Upper lobe of left lung (tissue), 6 donors: Measurements from ENCODE around the gene CLIC6. TPM values are rescaled to one million over a fixed set of nuclear protein-coding genes. Genes with fewer than 3 reads are reported as not detected.

Experiments used
- ATAC-seq, 2 donors: fragments of 200-7000 bp; cut with Tn5 transposase; one replicate each; pipeline ENCODE4 v1.9.1; 2022; ENCODE audit warnings: mild to moderate bottlenecking in 2 of 2, moderate library complexity in 2 of 2; ENCODE audit not compliant: low FRiP score in 2 of 2
- DNase-seq, 2 donors: peaks; one replicate each; pipeline ENCODE4 v3.0.0-alpha.2; 2019 to 2020
- H3K27ac ChIP-seq, 4 donors: fragments of 200-600 bp; sonication (generic); one replicate each; pipeline ENCODE4 v1.5.1; 2016 to 2019
- H3K27me3 ChIP-seq, 4 donors: fragments of 200-600 bp; sonication (generic); one replicate each; pipeline ENCODE4 v1.5.1; 2017 to 2019
- H3K36me3 ChIP-seq, 4 donors: fragments of 200-600 bp; sonication (generic); one replicate each; pipeline ENCODE4 v1.5.1; 2016 to 2019
- H3K4me1 ChIP-seq, 4 donors: fragments of 200-600 bp; sonication (generic); one replicate each; pipeline ENCODE4 v1.5.1; 2018 to 2019
- H3K4me3 ChIP-seq, 4 donors: fragments of 200-600 bp; sonication (generic); one replicate each; pipeline ENCODE4 v1.5.1; 2017 to 2019; ENCODE audit warnings: mild to moderate bottlenecking in 2 of 4, moderate library complexity in 1 of 4
- H3K9me3 ChIP-seq, 4 donors: fragments of 200-600 bp; sonication (generic); one replicate each; pipeline ENCODE4 v1.5.1; 2018 to 2019
- EP300 ChIP-seq, 4 donors: sonication (generic); formaldehyde crosslinking; IDR thresholded peaks; one replicate each; pipeline ENCODE4 v1.5.1; 2017; ENCODE audit warnings: antibody characterized with exemption in 4 of 4, control low read depth in 2 of 4
- POLR2A ChIP-seq, 4 donors: fragments of 450-650 bp; IDR thresholded peaks; one replicate each; pipeline ENCODE4 v1.5.1; 2016 to 2017; ENCODE audit warnings: antibody characterized with exemption in 4 of 4, mild to moderate bottlenecking in 2 of 4
- POLR2AphosphoS5 ChIP-seq, 2 donors: sonication (generic); formaldehyde crosslinking; IDR thresholded peaks; one replicate each; pipeline ENCODE4 v1.5.1; 2017; ENCODE audit warnings: antibody characterized with exemption in 2 of 2
- WGBS, 2 donors: methylation state at CpG; one replicate each; pipeline ENCODE4 v1.1.5; 2017 to 2018; 5-methylcytosine and 5-hydroxymethylcytosine counted together
- total RNA-seq, 6 donors: library from RNA; depleted of rRNA in 4 of 6; stranded (reverse); fragments of >200 nt in 4 of 6; gene quantifications; one replicate each; pipeline versions ENCODE4 v1.1.0 to v1.2.1, GENCODE V29; 2016 to 2021
- TF ChIP-seq, protein P1 (sequence below), 6 experiments: fragments of 450-650 bp in 4 of 6; fragments of 200-600 bp in 2 of 6; sonication (generic) in 2 of 6; IDR thresholded peaks; one replicate each; pipeline ENCODE4 v1.5.1; 2016 to 2019; ENCODE audit warnings: antibody characterized with exemption in 6 of 6
- donor health status: DM: no; HTN: no; CAD: no; lungs with moderate emphysema.
- donor health status: DM: no; HTN: yes; CAD: no; lungs with severe emphysema.

The CLIC6 gene
- total RNA-seq, 6 donors from 2014 or later: 6.2 to 42.6 (median 13.8) TPM

DNA sequence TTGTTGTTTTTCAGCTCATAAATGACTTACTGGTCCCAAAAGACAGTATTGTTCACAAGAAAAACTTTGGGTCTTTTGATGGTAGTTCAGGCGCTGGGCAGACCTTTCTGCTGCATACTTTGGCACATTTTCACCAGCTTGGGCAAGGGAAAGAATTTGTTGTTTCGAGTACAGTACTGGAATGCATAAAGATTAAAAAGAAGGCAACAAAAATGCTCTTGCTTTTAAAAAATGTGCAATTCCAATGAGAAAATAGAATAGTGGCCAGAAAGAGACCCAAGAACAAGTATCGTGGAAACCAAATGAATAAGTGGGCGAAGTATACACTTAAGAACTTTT, 56.0 kb downstream of the CLIC6 start:
- ATAC-seq (no peak), DNase-seq (no peak)
- Histone ChIP-seq H3K27me3 (no peaks in the 10 kb centered on the region), H3K36me3 (no peaks in the 10 kb centered on the region), H3K4me3 (no peak overlapping the region), H3K4me1 (peaks cover 2 to 25% (median 6%) of the 10 kb centered on the region in 4 donors), H3K9me3 (no peaks in the 10 kb centered on the region), H3K27ac (no peak overlapping the region)
- WGBS, 2 donors: 72 to 80% methylated on average over 4 of the region's 4 CpGs
- TF ChIP-seq, protein P1, sequence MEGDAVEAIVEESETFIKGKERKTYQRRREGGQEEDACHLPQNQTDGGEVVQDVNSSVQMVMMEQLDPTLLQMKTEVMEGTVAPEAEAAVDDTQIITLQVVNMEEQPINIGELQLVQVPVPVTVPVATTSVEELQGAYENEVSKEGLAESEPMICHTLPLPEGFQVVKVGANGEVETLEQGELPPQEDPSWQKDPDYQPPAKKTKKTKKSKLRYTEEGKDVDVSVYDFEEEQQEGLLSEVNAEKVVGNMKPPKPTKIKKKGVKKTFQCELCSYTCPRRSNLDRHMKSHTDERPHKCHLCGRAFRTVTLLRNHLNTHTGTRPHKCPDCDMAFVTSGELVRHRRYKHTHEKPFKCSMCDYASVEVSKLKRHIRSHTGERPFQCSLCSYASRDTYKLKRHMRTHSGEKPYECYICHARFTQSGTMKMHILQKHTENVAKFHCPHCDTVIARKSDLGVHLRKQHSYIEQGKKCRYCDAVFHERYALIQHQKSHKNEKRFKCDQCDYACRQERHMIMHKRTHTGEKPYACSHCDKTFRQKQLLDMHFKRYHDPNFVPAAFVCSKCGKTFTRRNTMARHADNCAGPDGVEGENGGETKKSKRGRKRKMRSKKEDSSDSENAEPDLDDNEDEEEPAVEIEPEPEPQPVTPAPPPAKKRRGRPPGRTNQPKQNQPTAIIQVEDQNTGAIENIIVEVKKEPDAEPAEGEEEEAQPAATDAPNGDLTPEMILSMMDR (IDR thresholded peaks at IDR 0.05): no peak
- no peak for TF ChIP-seq POLR2AphosphoS5 (IDR thresholded peaks at IDR 0.05)
- TF ChIP-seq POLR2A (IDR thresholded peaks at IDR 0.05): no peak
- TF ChIP-seq EP300 (IDR thresholded peaks at IDR 0.05): no peak

DNA sequence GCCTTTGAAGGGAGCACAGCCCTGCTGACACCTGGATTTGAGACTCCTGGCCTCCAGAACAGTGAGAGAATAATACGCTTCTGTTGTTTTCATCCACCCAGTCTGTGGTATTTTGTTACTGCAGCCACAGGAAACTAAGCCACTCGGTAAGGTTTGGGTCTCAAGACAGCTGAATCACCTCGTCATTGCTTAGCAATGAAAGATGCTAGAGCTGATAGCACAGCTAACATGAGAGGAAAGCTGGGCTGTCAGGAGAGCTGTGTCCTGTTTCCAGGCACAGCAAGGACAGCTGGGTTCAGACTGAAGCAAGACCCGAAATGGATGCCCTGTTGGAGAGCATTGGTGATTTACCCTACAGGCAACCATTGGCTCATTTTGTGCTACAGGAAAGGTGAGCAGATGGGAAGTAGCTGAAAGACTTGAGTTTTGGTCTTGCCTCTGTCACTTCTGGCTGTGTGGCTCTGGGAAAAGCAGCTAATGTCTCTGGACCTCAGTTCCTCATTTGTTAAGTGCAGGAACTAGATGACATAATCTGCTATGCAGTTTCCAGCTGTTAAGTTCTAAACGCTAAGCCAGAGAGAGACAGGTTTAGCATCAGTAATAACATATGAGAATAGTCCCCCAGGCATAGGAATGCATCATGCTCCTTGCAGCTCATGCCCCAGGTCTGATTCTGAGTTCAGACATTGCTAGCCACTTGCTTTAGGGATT, 58.0 kb downstream of the CLIC6 start:
- TF ChIP-seq, protein P1 (IDR thresholded peaks at IDR 0.05): no peak
- no peak for TF ChIP-seq POLR2A (IDR thresholded peaks at IDR 0.05)
- TF ChIP-seq POLR2AphosphoS5 (IDR thresholded peaks at IDR 0.05): no peak
- TF ChIP-seq EP300 (IDR thresholded peaks at IDR 0.05): no peak
- DNase-seq (no peak), ATAC-seq (no peak)
- no peak overlapping the region for H3K27ac ChIP-seq
- WGBS, 2 donors: 53 to 64% methylated on average over 5 of the region's 5 CpGs
- no peak overlapping the region for H3K4me3 ChIP-seq
- no peaks in the 10 kb centered on the region for H3K27me3 ChIP-seq
- no peaks in the 10 kb centered on the region for H3K36me3 ChIP-seq
- H3K9me3 ChIP-seq: no peaks in the 10 kb centered on the region
- peaks cover 2 to 34% (median 6%) of the 10 kb centered on the region in 4 donors for H3K4me1 ChIP-seq

DNA sequence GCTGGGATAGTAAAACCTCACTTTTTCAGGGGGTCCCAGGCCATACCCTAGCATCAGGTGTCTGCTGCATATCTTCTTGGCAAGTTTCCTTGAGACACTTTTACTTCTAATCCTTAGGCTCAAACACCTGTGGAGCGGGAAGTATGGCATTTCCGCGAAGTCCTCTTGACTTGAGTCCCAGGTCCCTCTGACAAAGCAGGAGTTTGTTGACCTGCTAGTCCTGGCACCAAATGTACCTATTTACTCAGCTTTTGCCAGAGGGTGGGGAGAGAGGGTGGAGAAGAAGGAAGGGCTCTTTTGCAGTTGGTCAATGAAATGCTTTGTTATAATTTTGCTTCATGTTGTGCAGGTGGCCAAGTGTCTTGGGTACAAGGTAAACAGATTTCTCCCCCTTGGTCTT, 59.7 kb downstream of the CLIC6 start:
- no peaks in the 10 kb centered on the region for H3K36me3 ChIP-seq
- WGBS, 2 donors: 45 to 82% methylated on average over 3 of the region's 3 CpGs
- peak; percentile 45 to 57 for TF ChIP-seq POLR2AphosphoS5 (IDR thresholded peaks at IDR 0.05)
- TF ChIP-seq, protein P1 (IDR thresholded peaks at IDR 0.05): no peak
- peak in 3 of 4 donors; percentile 65 to 88 (median 82) for TF ChIP-seq EP300 (IDR thresholded peaks at IDR 0.05)
- peaks cover 2 to 34% (median 6%) of the 10 kb centered on the region in 4 donors for H3K4me1 ChIP-seq
- no peak overlapping the region for H3K4me3 ChIP-seq
- H3K9me3 ChIP-seq: no peaks in the 10 kb centered on the region
- H3K27me3 ChIP-seq: no peaks in the 10 kb centered on the region
- ATAC-seq (peak; percentile 50 to 63), DNase-seq (peak in 1 of 2 donors; percentile 84)
- peak overlapping the region in 2 of 4 donors; percentile 23 to 45 for H3K27ac ChIP-seq

DNA sequence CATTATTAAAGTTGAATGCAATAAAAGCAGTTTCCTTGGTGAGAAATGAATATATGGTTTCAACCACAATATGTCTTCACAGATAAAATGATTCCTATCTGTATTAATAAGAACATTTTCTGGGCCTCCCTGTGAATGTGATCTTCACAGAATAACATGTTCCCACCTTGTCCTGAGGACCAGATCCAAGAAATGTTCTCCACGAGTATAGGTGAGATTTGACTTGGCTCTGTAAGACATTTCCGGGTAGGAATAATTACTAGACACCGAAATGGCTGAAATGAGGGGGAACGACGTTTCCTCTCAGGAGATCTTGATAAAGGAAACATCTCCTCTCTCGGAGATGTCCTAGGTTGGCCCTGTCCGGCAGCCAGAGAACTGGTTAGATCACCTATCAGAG, 61.4 kb downstream of the CLIC6 start:
- Histone ChIP-seq H3K4me1 (peaks cover 0 to 25% (median 3%) of the 10 kb centered on the region in 4 donors), H3K36me3 (no peaks in the 10 kb centered on the region), H3K9me3 (no peaks in the 10 kb centered on the region), H3K27me3 (no peaks in the 10 kb centered on the region), H3K27ac (peak overlapping the region in 1 of 4 donors; percentile 1), H3K4me3 (no peak overlapping the region)
- DNase-seq (no peak), ATAC-seq (no peak)
- TF ChIP-seq POLR2A (IDR thresholded peaks at IDR 0.05) (no peak), POLR2AphosphoS5 (IDR thresholded peaks at IDR 0.05) (no peak), EP300 (IDR thresholded peaks at IDR 0.05) (no peak)
- TF ChIP-seq, protein P1 (IDR thresholded peaks at IDR 0.05): no peak
- 76 to 86% methylated on average over 7 of the region's 7 CpGs for WGBS, 2 donors
